Umbilical cord (tissue), 2 donors: ENCODE measurements around the gene SLC47A1. TPM values are rescaled to one million over a fixed set of nuclear protein-coding genes. Genes with fewer than 3 reads are reported as not detected.
"Not testable (repeated sequence)": the region's sequence is repeated elsewhere in the genome, so short reads cannot be mapped to it uniquely, and the experiment has no call there.

ENCODE experiments used
- DNase-seq: peaks from one replicate; pipeline ENCODE4 v3.0.0-alpha.2; 2015; ENCODE audit warnings: low spot score
- total RNA-seq: library from RNA; depleted of rRNA; stranded (reverse); fragments of >200 nt; gene quantifications from one replicate; pipeline ENCODE4 v1.2.3, GENCODE V29; 2014; ENCODE audit warnings: low replicate concordance; ENCODE audit not compliant: insufficient read depth

The SLC47A1 gene, protein sequence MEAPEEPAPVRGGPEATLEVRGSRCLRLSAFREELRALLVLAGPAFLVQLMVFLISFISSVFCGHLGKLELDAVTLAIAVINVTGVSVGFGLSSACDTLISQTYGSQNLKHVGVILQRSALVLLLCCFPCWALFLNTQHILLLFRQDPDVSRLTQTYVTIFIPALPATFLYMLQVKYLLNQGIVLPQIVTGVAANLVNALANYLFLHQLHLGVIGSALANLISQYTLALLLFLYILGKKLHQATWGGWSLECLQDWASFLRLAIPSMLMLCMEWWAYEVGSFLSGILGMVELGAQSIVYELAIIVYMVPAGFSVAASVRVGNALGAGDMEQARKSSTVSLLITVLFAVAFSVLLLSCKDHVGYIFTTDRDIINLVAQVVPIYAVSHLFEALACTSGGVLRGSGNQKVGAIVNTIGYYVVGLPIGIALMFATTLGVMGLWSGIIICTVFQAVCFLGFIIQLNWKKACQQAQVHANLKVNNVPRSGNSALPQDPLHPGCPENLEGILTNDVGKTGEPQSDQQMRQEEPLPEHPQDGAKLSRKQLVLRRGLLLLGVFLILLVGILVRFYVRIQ
- total RNA-seq, result 0.48 TPM

DNA sequence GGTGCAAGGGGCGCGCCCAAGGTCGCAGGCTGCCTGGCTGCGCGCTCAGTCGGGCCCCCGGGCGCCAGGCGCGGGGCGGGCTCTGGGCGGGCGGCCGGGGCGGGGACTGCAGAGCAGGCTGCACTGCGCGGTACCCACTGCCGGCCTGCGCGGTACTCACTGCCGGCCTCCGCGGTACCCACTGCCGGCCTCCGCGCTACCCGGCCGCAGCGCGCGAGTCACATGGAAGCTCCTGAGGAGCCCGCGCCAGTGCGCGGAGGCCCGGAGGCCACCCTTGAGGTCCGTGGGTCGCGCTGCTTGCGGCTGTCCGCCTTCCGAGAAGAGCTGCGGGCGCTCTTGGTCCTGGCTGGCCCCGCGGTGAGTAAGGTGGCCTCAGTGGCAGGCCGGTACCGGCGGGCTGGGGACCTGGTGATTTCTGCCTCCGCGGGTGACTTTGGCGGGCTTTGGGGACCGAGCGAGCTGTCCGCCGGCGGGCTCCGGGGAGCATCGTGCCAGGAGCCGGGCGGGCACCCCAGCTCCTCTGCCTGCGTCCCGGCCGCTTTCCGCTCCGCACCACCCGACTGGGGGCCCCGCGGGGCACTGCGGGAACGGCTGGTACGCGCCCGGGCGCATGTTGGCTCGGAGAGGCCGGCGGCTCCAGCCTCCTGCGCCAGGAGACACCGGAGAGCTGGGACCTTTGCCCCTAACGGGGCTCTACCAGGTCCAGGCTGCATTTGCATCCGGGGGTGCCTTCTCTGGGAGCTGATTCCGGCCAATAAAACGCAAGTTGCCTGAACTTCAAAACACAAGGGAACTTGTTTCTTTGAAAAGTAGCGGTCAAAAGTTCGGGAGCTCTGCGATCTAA, at the start of gene SLC47A1:
TSS of gene SLC47A1 (plus strand) at position 137 of the 844 bp plus-strand sequence. CDS start at position 223, 86 bp downstream.
- peak; percentile 34 for DNase-seq

DNA sequence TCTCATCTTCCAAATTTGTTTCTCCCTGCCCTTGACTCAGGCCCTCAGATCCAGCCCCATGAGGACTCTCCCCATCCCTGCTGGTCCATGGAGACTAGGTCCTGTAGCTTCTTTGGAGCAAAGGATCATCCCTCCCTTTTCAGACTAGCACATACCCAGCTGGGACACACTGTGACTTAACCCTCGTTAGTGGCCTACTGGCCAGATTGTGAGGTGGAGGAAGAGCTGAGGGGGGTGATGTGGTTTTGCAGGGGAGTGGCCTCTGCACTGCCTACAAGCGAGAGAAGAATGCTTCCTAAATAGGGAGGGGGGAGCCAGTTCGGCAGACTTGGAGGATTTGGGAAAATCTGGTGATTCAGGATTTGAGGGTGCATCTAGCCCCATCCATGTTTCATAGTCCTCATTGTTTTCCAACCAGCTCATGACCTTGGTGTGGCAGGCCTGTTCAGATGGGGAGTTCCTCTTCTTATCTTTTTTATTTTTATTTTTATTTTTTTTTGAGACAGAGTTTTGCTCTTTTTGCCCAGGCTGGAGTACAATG, 47.8 kb upstream of the SLC47A1 start:
- DNase-seq, result no peak

DNA sequence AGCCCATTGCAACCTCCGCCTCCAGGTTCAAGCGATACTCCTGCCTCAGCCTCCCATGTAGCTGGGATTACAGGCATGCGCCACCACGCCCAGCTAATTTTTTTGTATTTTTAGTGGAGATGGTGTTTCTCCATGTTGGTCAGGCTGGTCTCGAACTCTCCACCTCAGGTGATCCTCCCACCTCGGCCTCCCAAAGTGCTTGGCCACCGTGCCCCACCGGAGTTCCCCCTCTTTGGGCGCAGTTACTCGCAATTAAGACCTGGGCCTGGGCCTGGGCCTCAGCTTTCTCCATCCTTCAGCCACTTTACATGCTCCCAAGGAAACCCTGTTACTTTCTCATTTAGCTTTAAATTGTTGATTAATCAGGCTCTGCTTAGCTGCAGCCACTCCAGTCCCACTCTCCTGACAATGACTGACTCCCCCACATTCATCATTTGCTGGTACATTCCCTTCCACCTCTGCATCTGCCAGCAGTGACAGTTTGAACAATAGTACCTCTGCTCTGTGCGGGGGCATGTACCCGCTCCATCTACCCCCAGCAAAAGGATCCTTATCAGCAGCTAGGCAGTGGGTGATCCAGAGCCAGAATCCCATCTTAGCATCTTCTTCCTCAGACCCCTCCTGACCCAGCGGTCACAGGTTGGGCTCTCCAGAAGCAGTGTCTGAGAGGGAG, 47.2 kb upstream of the SLC47A1 start:
- no peak for DNase-seq

DNA sequence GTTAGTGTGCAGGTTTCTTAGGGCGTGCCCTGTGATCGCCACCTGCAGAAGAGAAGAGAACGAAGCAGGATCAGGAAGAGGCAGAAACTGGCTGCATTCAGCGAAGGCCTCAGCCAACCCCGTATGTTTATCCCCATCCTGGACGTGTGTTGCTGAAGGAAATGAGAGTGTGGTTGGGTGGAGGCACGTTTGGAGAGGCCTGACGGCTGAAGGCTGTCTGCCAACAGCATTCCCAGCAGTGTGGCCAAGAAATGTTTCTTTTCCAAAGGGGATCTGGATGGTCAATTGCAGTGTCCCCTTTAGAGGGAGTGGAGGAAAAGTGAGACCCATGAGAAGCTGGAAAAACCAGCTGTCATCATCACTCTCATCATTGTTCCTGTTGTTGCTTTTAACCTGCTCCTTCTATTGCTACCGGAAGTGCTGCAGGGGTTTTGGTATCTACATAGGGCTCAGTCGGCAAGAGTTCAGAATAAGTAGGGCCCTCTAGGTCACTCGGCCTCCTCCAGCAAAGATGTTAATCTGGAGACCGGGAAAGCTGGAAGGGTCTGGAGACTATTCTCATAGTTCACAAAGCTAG, 46.5 kb upstream of the SLC47A1 start:
- peak; percentile 65 for DNase-seq

DNA sequence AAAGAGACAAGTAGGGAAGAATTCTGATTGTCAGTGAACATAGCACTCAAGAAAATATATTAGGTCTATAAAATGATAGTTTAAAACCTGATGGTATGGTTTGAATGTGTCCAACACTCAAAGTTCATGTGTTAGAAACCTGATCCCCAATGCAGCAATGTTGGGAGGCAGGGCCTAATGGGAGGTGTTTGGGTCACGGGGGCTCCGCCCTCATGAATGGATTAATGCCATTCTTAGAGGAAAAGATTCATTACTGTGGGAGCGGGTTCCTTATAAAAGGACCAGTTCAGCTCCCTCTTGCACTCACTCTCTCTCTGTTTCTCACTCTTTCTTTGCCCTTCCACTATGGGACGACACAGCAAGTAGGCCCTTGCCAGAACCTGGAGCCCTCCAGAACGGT, 41.5 kb upstream of the SLC47A1 start:
- no peak for DNase-seq

DNA sequence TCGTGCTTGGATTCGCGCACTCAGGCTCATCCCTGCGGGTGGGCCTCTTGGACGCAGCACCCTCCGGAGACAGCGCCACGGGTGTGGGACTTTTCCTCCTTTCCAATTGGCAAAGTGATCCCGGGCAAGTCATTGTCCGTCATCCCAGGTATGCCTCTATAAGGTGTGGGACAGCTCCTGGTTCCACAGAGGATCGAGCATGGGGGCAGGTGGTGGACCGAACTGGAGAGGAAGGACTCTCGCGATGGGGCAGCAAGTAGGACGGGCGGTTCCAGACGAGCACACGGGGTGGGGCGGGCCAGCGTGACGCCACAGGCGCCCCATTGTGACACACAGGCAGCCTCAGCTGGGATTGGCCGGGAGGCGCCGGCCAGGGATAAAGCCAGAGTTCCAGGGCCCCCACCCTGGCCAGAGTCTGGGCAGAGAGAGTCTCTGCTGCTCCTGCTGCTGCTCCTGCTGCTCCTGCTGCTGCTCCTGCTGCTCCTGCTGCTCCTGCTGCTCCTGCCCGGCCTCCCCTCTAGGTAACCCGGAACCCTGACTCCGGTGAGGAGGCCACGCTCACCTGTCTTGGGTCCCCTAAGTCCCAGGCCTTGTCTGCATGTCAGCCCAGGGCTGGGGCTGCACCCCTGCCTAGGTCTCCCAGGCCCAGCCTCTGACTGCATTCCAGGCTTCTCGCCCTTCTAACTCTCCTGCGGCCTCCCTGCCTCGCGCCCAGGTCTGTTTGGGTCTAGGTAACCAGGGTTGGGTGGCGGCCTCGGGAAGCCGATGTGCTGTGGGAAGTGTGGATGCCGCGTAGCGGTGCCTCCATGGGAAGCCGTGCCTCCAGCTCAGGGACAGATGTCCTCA, 38.5 kb upstream of the SLC47A1 start:
- no peak for DNase-seq

DNA sequence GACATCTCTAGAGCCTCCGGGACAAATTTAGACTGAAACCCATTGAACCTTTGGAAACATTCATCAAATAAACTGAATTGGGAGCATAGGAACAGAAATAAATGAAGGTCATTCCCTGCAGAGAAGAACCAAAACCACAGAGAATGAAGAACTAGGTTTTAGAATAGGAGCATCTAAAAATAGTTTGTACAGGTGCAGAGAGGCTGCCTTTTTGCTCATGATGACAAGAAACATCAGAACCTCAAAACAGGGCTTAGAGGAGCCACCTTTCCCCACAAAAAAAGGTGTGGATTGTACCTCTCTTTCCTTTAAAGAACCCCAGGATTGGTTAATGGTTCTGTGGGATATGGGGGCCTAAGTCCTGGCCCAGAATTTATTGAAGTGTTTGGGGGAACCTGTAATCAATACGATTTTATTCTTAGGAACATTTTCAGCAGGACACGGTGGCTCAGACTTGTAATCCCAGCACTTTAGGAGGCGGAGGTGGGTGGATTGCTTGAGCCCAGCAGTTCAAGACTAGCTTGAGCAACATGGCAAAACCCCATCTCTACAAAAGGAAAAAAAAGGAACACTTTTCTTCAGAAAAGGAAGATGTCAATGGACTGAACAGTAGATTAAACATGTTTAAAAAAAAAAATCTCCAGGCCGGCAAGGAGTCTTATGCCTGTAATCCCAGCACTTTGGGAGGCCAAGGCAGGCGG, 37.7 kb upstream of the SLC47A1 start:
- DNase-seq, result no peak

DNA sequence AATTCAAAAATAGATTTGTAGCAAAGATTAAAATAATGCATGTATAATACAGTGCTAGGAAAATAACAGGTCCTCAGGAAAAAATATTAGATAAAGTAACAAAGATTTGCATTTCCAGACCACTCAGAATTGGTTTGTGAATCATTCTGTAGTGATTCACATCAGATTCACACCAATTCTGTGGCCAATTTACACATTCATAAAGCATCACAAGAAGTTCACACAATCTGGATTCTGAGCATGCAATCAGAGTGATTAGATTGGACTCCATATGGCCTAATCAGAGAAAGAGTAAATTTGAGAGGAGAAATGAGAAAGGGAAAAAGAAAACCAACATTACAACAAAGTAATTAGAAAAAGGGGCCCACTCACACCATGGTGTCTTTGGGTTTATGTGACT, 36.0 kb upstream of the SLC47A1 start:
- DNase-seq, result no peak

DNA sequence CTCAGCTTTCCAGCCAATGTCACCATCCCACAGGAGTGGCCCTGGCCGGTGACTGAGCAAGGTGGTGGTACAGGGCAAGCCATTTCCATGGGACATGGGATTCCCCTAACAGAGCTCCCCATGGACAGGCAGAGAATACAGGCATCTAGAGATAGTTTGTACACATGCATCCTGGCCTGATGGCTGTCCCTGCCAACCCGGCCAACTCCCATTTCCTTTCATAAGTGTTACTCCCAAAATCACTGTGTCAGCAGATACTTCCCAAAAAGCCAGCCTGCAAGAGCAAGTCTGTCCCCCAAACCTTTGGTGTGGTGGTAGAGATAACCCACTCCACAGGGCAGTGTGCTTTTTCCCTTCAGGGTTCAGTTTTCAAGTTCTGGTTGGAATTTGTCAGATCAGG, 32.4 kb upstream of the SLC47A1 start:
- DNase-seq, result no peak

DNA sequence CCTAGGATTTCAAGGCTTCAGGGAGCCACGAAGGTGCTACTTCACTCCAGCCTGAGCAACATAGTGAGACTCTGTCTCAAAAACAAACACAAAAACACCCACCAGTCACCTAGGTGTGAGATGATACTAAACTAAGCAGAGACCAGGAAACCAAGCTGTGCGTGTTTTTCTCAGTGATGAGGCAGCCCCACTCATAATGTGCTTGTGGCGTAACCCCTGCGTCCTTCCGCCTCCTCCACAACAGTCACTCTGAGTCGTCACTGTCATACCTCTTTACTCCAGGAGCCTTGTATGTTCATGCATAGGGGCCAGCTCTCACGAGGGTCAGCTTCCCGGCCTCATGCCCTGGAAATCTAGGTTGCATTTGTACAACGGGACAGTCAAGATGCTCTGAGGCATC, 31.1 kb upstream of the SLC47A1 start:
- DNase-seq, result no peak

DNA sequence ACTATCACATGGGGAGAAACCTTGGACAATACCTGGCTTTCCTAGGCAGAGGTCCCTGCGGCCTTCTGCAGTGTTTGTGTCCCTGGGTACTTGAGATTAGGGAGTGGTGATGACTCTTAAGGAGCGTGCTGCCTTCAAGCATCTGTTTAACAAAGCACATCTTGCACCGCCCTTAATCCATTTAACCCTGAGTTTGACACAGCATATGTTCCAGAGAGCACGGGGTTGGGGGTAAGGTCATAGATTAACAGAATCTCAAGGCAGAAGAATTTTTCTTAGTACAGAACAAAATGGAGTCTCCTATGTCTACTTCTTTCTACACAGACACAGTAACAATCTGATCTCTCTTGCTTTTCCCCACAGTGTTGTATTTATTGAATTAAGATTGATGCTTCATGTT, 28.1 kb upstream of the SLC47A1 start:
- DNase-seq, result not testable (repeated sequence)

DNA sequence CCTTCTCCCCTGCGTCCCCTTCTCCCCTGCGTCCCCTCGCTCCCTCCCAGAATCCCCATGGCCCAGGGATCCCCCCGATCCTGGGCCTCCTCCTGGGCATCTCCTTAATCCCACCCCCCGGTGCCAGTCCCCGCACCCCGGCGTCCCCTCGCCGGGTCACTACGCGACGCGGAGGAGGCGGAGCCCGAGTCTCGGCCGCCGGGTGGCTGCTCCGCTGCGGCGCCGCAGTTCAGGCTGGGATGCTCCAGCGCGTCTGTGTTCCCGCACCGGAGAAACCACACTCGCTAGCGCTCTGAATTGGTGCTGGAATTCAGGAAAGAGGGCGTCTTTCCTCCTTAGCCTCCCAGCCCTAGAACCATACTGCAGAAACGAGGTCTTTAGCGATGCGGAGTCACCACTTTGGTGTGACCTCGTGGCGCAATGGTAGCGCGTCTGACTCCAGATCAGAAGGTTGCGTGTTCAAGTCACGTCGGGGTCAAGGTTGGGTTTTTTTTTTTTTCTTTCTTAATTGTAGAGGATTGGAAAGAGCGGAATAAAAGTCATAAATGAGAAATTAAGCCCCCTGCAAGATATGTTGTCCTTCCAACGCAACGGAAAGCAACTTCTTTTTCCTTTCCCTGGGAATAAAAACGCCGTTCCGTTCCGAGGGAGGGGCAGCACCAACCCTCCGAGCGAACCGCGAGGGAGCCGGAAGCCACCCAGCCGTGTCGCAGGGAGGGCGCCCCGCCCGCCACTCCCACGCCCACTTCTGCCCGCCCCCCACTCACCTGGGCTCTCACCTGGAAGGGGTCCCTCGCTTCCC, 25.7 kb upstream of the SLC47A1 start:
- DNase-seq, result peak; percentile 98

DNA sequence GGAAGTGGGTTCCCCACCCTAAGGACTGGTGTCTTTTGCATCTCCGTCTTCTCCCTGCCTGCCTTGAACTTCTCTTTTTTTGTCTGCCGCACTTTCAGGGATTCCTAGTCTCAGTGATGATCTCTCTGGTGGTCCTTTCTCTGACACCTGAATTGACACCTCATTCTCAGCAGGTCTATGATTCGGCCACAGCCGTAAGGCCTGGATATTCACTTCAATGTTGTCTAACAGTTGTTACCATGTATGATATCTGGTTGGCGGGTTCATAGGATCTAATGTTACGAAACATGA, 25.1 kb upstream of the SLC47A1 start:
- no peak for DNase-seq

DNA sequence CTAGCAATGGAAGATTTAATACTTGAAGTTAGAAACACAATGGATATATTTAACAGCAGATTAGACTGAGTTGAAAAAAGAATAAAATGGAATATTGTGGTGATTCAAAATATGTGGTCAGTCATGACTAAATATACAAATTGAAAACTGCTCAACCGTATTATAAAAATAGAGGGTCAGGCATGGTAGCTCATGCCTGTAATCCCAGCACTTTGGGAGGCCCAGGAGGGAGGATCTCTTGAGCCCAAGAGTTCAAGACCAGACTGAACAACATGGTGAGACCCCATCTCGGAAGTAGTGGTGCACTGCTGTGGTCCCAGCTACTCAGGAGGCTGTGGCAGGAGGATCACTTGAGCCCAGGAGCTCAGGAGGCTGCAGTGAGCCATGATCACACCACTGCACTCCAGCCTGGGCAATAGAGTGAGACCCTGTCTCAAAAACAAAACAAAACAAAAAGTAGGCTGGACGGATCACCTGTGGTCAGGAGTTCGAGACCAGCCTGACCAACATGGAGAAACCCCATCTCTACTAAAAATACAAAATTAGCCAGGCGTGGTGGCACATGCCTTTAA, 24.3 kb upstream of the SLC47A1 start:
- DNase-seq, result not testable (repeated sequence)

DNA sequence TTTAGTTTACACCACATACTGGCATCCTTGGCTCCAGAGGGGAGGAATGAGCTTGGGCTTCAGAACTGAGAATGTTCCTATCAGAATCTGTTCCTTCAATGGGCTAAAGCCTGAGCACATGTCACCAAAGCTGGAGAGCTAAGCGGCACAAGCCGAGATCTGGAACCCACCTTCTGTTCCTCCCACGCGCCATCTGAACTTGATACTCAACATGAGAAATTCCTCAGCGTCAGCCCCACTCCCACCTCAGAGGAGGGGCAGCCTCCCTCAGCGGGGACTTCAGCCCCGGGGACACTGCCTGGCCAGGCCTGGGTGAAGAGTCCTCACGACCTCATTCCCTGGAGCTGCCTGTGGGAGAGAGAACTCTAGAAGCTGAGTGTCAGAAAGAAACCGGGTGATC, 22.8 kb upstream of the SLC47A1 start:
- DNase-seq, result no peak

DNA sequence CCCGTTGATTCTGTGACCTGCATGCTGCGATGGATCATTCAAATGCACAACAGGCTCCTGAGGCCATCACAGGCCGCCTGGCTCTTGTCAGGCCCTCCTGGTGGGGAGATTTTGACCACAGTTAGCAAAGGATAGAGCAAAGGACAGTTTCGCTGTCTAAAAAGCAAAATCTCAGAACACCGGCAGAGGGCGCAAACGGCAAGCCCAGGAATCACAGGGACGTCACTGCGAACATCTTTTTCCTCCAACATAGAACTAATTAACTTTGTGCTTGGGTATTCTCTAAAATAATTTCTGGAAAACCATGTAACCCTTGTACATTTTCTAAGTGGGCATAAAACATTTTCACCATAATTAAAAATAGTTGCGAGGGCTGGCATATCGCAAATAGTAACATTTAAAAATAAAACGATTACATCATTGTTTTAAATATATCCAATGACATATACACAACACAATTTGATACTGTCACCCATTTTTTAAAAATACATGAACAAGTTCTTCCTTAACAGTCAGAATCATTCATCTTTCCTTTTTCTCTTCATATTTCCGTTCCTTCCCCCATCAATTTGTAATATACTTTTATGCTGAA, 19.7 kb upstream of the SLC47A1 start:
- DNase-seq, result peak; percentile 82

DNA sequence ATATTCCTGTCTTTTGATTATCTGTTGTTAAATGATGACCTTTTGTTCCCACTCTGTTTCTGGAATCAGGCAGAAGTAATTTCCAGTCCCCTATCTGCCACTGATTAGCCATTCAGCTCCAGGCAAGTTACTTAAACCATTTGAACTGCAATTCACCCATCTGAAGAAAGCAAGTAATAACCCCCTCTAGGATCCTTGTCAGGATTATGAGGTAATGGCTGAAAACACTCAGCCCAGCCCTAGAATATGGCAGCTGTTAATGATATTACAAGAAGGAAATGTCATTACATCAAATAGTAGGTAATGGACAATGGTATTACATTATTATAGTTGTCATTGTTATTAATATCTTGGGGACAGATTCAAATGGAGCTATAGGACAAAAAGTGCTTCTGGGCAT, 16.0 kb upstream of the SLC47A1 start:
- no peak for DNase-seq
